ENCODE measurements around the gene USP16. TPM values are rescaled to one million over a fixed set of nuclear protein-coding genes. Genes with fewer than 3 reads are reported as not detected.

The USP16 gene
- total and polyA plus RNA-seq, 2 of the 13 experiments (the other 11 are each of a cell fraction or from before 2014, with no cell fraction given) = 16.5 to 46.9 TPM

DNA sequence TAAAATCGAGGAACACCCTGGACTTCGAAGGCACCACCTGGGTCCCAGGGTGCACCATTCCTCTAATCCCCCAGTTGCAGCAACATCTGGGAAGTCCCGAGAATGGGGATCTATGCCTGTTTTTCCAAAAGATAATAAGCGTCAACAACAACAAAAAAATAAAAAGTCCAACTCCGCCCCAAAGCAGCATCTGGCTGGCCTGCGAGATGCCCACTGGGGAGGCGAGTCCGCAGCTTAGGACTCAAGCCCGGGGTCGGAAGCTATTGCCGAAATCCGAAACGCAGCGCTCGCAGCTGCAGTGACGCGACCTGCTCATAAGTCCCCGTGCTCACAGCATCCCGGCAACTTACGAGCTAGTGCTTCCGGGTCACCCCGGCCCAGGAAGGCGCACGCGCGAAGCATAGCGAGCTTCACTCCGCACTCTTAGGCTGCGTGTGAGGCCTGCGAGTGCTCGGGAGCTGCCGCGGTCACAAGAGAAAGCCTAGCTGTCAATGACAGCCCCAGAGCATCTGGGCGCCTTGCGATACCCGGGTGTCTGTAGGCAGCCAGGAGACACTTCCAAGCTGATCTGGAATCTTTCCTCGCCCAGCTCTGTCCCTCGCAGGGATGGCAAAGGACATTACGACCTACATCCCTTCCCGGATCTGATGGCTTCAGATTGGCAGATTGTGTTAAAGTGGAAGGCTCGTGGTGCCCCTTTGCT is 21.9 kb upstream of the USP16 start (continued):
- TF ChIP-seq REL (CRISPR knock-in tag; conservative IDR thresholded peaks at IDR 0.05) (no peak), NFRKB (IDR thresholded peaks at IDR 0.05) (no peak), SETDB1 (CRISPR knock-in tag; IDR thresholded peaks at IDR 0.05; ENCODE audit: borderline replicate concordance) (no peak), ZNF883 (CRISPR knock-in tag; IDR thresholded peaks at IDR 0.05; ENCODE audit: not compliant biosample characterization) (peak; percentile 87), ZNF776 (CRISPR knock-in tag; IDR thresholded peaks at IDR 0.05) (no peak), ZFY (CRISPR knock-in tag; IDR thresholded peaks at IDR 0.05) (peak; percentile 98), ZNF777 (CRISPR knock-in tag; IDR thresholded peaks at IDR 0.05) (0 out of 2 replicates have a peak, but pooled peaks have one; percentile 28), SNAPC2 (CRISPR knock-in tag; IDR thresholded peaks at IDR 0.05) (peak; percentile 75; the same call in 1 of the 2 replicates), ZSCAN25 (CRISPR knock-in tag; IDR thresholded peaks at IDR 0.05) (peak; percentile 79), CHD2 (IDR thresholded peaks at IDR 0.05; ENCODE audit: low read depth, low read length) (peak; percentile 64; the same call in 1 of the 2 replicates), GATA4 (IDR thresholded peaks at IDR 0.05; ENCODE audit: borderline replicate concordance, low read depth) (no peak; the same call in 1 of the 2 replicates), MED13 (CRISPR knock-in tag; IDR thresholded peaks at IDR 0.05) (no peak), ZNF850 (CRISPR knock-in tag; conservative IDR thresholded peaks at IDR 0.05) (no peak), TOE1 (CRISPR knock-in tag; IDR thresholded peaks at IDR 0.05) (no peak), CCDC6 (CRISPR knock-in tag; IDR thresholded peaks at IDR 0.05) (0 out of 2 replicates have a peak, but pooled peaks have one; percentile 23), RARG (CRISPR knock-in tag; IDR thresholded peaks at IDR 0.05; ENCODE audit: low read depth) (no peak), RFXANK (CRISPR knock-in tag; IDR thresholded peaks at IDR 0.05) (no peak), ZFAT (CRISPR knock-in tag; conservative IDR thresholded peaks at IDR 0.05) (no peak), ELF3 (CRISPR knock-in tag; IDR thresholded peaks at IDR 0.05) (peak; percentile 88), ZNF878 (CRISPR knock-in tag; IDR thresholded peaks at IDR 0.05) (no peak), ZBTB7A (CRISPR knock-in tag; IDR thresholded peaks at IDR 0.05) (no peak)
- TF ChIP-seq, protein P1, sequence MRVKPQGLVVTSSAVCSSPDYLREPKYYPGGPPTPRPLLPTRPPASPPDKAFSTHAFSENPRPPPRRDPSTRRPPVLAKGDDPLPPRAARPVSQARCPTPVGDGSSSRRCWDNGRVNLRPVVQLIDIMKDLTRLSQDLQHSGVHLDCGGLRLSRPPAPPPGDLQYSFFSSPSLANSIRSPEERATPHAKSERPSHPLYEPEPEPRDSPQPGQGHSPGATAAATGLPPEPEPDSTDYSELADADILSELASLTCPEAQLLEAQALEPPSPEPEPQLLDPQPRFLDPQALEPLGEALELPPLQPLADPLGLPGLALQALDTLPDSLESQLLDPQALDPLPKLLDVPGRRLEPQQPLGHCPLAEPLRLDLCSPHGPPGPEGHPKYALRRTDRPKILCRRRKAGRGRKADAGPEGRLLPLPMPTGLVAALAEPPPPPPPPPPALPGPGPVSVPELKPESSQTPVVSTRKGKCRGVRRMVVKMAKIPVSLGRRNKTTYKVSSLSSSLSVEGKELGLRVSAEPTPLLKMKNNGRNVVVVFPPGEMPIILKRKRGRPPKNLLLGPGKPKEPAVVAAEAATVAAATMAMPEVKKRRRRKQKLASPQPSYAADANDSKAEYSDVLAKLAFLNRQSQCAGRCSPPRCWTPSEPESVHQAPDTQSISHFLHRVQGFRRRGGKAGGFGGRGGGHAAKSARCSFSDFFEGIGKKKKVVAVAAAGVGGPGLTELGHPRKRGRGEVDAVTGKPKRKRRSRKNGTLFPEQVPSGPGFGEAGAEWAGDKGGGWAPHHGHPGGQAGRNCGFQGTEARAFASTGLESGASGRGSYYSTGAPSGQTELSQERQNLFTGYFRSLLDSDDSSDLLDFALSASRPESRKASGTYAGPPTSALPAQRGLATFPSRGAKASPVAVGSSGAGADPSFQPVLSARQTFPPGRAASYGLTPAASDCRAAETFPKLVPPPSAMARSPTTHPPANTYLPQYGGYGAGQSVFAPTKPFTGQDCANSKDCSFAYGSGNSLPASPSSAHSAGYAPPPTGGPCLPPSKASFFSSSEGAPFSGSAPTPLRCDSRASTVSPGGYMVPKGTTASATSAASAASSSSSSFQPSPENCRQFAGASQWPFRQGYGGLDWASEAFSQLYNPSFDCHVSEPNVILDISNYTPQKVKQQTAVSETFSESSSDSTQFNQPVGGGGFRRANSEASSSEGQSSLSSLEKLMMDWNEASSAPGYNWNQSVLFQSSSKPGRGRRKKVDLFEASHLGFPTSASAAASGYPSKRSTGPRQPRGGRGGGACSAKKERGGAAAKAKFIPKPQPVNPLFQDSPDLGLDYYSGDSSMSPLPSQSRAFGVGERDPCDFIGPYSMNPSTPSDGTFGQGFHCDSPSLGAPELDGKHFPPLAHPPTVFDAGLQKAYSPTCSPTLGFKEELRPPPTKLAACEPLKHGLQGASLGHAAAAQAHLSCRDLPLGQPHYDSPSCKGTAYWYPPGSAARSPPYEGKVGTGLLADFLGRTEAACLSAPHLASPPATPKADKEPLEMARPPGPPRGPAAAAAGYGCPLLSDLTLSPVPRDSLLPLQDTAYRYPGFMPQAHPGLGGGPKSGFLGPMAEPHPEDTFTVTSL (CRISPR knock-in tag; IDR thresholded peaks at IDR 0.05; ENCODE audit: borderline replicate concordance) = 0 out of 2 replicates have a peak, but pooled peaks have one; percentile 51
- TF ChIP-seq, protein P2, sequence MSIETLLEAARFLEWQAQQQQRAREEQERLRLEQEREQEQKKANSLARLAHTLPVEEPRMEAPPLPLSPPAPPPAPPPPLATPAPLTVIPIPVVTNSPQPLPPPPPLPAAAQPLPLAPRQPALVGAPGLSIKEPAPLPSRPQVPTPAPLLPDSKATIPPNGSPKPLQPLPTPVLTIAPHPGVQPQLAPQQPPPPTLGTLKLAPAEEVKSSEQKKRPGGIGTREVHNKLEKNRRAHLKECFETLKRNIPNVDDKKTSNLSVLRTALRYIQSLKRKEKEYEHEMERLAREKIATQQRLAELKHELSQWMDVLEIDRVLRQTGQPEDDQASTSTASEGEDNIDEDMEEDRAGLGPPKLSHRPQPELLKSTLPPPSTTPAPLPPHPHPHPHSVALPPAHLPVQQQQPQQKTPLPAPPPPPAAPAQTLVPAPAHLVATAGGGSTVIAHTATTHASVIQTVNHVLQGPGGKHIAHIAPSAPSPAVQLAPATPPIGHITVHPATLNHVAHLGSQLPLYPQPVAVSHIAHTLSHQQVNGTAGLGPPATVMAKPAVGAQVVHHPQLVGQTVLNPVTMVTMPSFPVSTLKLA (IDR thresholded peaks at IDR 0.05) = 0 out of 2 replicates have a peak, but pooled peaks have one; percentile 38
- TF ChIP-seq, protein P3, sequence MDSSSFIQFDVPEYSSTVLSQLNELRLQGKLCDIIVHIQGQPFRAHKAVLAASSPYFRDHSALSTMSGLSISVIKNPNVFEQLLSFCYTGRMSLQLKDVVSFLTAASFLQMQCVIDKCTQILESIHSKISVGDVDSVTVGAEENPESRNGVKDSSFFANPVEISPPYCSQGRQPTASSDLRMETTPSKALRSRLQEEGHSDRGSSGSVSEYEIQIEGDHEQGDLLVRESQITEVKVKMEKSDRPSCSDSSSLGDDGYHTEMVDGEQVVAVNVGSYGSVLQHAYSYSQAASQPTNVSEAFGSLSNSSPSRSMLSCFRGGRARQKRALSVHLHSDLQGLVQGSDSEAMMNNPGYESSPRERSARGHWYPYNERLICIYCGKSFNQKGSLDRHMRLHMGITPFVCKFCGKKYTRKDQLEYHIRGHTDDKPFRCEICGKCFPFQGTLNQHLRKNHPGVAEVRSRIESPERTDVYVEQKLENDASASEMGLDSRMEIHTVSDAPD (CRISPR knock-in tag; IDR thresholded peaks at IDR 0.05) = peak; percentile 74; the same call in 1 of the 2 replicates

Measured in HepG2 (cell line).